Measurements from ENCODE around the gene ABHD17A.

The ABHD17A gene

GRCh38 chr19:1885398-1886119 is at the start of gene ABHD17A:
Gene ABHD17A (minus strand): TSS chr19:1885496. CDS start chr19:1881566, 3,930 bp downstream.
- peak; percentile 91 for DNase-seq (ENCODE audit: low read depth)

- DNase-seq (ENCODE audit: low read depth), result no peak
These were observed 48.6 kb upstream of the ABHD17A start for GRCh38 chr19:1933942-1934341.

DNA sequence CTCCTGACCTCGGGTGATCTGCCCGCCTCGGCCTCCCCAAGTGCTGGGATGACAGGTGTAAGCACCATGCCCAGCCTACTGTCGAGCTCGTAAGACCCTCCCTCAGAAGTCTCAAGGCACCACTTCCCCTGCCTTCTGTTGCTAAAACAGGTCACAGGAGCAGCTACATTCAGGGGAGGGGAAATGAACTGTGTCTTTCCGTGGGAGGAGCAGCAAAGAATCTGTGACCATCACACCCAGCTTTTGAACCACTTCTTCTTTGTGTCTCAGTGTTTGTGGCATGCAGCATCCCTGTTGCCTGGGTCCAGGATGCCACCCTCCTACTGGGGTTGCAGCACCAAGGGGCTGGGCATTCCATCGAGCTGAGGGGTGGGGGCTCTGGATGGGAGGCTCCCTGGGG is 47.9 kb upstream of the ABHD17A start:
- no peak for DNase-seq (ENCODE audit: low read depth)

GRCh38 chr19:1932395-1932794 is 47.1 kb upstream of the ABHD17A start:
- no peak for DNase-seq (ENCODE audit: low read depth)

DNA sequence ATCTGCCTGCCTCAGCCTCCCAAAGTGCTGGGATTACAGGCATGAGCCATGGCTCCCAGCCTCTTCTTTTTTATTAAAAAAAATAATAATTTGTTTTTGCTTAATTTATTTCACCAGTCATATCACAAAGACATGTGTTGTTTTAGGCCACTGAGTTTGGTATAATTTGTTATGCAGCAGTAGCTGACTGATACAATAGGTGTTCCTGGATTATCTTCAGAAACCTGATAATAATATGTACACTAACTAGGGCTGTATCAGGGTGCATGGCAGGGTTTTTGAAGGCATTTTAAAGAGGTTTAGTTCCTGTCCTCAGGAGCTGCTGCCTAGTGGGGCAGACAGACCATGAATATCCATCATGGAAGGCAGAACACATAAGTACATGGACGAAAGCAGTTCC is 46.1 kb upstream of the ABHD17A start:
- no peak for DNase-seq (ENCODE audit: low read depth)

GRCh38 chr19:1929021-1929742 is 43.9 kb upstream of the ABHD17A start:
- peak; percentile 74 for DNase-seq (ENCODE audit: low read depth)

- no peak for DNase-seq (ENCODE audit: low read depth)
These were observed 40.2 kb upstream of the ABHD17A start for GRCh38 chr19:1925544-1925943.

- DNase-seq (ENCODE audit: low read depth), result no peak
These were observed 39.1 kb upstream of the ABHD17A start for GRCh38 chr19:1924320-1924961.

GRCh38 chr19:1923319-1923718 is 38.0 kb upstream of the ABHD17A start:
- no peak for DNase-seq (ENCODE audit: low read depth)

GRCh38 chr19:1922803-1923202 is 37.5 kb upstream of the ABHD17A start:
- DNase-seq (ENCODE audit: low read depth), result no peak

- DNase-seq (ENCODE audit: low read depth), result no peak
These were observed 36.5 kb upstream of the ABHD17A start for GRCh38 chr19:1921825-1922224.

DNA sequence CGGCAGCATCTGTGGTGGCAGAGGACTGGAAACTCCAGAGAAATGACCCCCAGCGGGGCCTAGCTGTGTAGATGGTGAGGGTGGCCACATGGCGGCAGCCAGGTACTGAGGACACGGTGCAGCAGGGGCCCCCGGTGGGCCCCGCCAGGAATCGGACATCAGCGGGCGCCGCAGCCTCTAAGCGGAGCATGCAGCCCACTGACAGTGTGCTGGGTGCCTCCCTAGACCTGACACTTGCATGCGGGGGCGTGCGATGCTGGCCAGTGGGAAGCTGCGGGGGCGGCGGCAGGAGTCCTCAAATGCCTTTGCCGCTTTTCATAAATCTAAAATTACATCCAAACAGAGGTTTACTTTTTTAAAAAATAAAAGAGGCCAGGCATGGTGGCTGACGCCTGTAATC is 36.0 kb upstream of the ABHD17A start:
- no peak for DNase-seq (ENCODE audit: low read depth)

- DNase-seq (ENCODE audit: low read depth), result no peak
These were observed 35.3 kb upstream of the ABHD17A start for GRCh38 chr19:1920644-1921043.

DNA sequence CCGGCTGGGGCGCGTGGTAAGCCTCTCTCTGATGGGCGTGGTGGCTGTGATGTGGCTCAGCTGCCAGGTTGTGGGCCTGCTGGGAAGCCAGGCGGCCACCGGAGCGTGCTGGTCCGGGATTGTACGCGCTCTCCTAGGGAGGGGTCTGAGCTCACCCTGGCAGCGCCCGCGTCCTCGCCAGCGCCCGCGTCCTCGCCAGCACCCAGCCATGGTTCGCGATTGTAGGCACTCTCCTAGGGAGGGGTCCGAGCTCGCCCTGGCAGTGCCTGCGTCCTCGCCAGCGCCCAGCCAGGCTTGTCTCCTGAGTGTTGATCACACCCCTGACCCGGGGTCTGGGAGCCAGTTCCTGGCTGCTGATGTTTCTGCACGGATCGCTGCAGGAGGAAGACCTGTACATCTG is 33.7 kb upstream of the ABHD17A start:
- DNase-seq (ENCODE audit: low read depth), result no peak

GRCh38 chr19:1917926-1918325 is 32.6 kb upstream of the ABHD17A start:
- no peak for DNase-seq (ENCODE audit: low read depth)

DNA sequence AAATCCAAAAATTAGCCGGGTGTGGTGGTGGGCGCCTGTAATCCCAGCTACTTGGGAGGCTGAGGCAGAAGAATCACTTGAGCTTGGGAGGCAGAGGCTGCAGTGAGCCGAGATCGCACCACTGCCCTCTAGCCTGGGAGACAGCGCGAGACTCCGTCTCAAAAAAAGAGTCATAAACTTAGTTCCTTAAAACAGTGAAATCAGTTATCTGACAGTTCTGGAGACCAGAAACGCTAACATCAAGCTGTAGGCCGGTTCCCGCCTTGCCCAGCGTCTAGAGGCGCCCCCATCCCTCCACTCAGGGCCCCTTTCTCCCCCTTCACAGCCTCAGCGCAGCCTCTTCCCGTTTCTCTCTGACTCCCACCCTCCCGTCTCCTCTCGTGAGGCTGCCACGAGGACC is 31.9 kb upstream of the ABHD17A start:
- no peak for DNase-seq (ENCODE audit: low read depth)

GRCh38 chr19:1914826-1915341 is 29.6 kb upstream of the ABHD17A start:
- DNase-seq (ENCODE audit: low read depth), result no peak

- no peak for DNase-seq (ENCODE audit: low read depth)
These were observed 28.7 kb upstream of the ABHD17A start for GRCh38 chr19:1913781-1914577.

DNA sequence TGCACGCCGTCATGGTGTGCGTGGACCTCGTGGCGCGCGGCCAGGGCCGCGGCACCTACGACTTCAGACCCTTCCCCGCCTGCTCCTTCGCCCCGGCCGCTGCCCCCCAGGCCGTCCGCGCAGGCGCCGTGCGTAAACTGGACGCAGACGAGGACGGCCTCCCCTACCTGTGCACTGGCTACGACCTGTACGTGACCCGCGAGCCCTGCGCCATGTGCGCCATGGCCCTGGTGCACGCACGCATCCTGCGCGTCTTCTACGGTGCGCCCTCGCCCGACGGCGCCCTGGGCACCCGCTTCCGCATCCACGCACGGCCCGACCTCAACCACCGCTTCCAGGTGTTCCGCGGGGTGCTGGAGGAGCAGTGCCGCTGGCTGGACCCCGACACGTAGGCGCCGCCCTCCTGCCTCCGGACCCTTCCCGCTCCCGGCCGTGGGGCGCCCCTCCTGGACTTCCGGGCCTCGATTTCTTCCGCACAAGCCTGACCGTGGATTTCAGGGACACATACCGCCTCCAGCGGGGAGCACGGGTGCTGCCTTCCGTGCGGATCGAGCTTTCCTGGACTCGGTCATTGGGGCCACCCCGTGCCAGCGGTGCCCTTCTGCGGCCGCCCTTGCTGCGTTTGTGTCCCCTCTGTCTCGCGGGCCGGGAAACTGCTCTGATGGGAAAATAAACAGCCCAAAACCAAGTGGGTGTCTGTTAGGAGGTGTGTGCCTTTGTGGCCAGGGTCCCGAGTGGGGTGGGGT is 27.6 kb upstream of the ABHD17A start:
- no peak for DNase-seq (ENCODE audit: low read depth)

- no peak for DNase-seq (ENCODE audit: low read depth)
These were observed 26.7 kb upstream of the ABHD17A start for GRCh38 chr19:1911995-1912394.

DNA sequence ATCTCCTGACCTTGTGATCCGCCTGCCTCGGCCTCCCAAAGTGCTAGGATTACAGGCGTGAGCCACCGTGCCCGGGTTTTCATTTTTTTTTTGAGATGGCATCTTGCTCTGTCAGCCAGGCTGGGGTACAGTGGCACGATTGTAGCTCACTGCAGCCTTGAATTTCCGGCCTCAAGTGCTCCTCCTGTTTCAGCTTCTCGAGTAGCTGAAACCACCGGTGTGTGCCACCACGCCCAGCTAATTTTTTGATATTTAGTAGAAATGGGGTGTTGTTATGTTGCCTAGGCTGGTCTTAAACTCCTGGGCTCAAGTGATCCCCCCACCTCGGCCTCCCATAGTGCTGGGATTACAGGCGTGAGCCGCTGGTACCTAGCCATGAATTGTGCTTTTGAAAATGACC is 25.8 kb upstream of the ABHD17A start:
- no peak for DNase-seq (ENCODE audit: low read depth)
